Suprapubic skin (tissue), 4 donors: ENCODE data around the gene WDR73. TPM values are rescaled to one million over a fixed set of nuclear protein-coding genes. Genes with fewer than 3 reads are reported as not detected.
A peak's percentile ranks its signal among the peaks of the same experiment; 100 is the strongest.
"Not testable (repeated sequence)": the region's sequence is repeated elsewhere in the genome, so short reads cannot be mapped to it uniquely, and the experiment has no call there.

ENCODE experiments used
- DNase-seq, 2 donors: peaks; one replicate each; pipeline ENCODE4 v3.0.0-alpha.2; 2019; ENCODE audit warnings: low spot score in 2 of 2
- H3K27ac ChIP-seq: fragments of 200-600 bp; sonication (generic); one replicate; pipeline ENCODE4 v1.5.1; 2019
- H3K27me3 ChIP-seq: fragments of 200-600 bp; sonication (generic); one replicate; pipeline ENCODE4 v1.5.1; 2019
- H3K36me3 ChIP-seq: fragments of 200-600 bp; sonication (generic); one replicate; pipeline ENCODE4 v1.5.1; 2019
- H3K4me1 ChIP-seq: fragments of 200-600 bp; sonication (generic); one replicate; pipeline ENCODE4 v1.5.1; 2019
- H3K4me3 ChIP-seq: fragments of 200-600 bp; sonication (generic); one replicate; pipeline ENCODE4 v1.5.1; 2019; ENCODE audit warnings: mild to moderate bottlenecking
- H3K9me3 ChIP-seq: fragments of 200-600 bp; sonication (generic); one replicate; pipeline ENCODE4 v1.5.1; 2019
- CTCF ChIP-seq, 2 donors: fragments of 200-600 bp in 1 of 2; fragments of 450-650 bp in 1 of 2; sonication (generic) in 1 of 2; IDR thresholded peaks; one replicate each; pipeline ENCODE4 v1.5.1; 2016 to 2019; ENCODE audit warnings: antibody characterized with exemption in 2 of 2, mild to moderate bottlenecking in 1 of 2, moderate library complexity in 1 of 2
- EP300 ChIP-seq: sonication (generic); formaldehyde crosslinking; IDR thresholded peaks from one replicate; pipeline ENCODE4 v1.6.1; 2017; ENCODE audit warnings: antibody characterized with exemption
- POLR2A ChIP-seq, 2 donors: fragments of 450-650 bp; IDR thresholded peaks; one replicate each; pipeline ENCODE4 v1.6.1; 2017; ENCODE audit warnings: antibody characterized with exemption in 2 of 2, mild to moderate bottlenecking in 2 of 2, moderate library complexity in 2 of 2
- POLR2AphosphoS5 ChIP-seq, 3 donors: sonication (generic); formaldehyde crosslinking; IDR thresholded peaks; one replicate each; pipeline ENCODE4 v1.6.1; 2017; ENCODE audit warnings: antibody characterized with exemption in 3 of 3
- WGBS: methylation state at CpG from one replicate; pipeline ENCODE4 v1.1.5; 2018; 5-methylcytosine and 5-hydroxymethylcytosine counted together
- total RNA-seq, 4 donors: library from RNA; depleted of rRNA; stranded (reverse); fragments of >200 nt; gene quantifications; one replicate each; pipeline ENCODE4 v1.1.0, GENCODE V29; 2016

The WDR73 gene
- total RNA-seq, 4 donors from 2014 or later, result 16.0 to 39.9 (median 27.2) TPM

GRCh38 chr15:84647726-84648125 lies 6.4 kb downstream of the WDR73 start:
- Histone ChIP-seq H3K27me3 (no peaks in the 10 kb centered on the region), H3K36me3 (peaks cover 87% of the 10 kb centered on the region), H3K4me1 (peaks cover 18% of the 10 kb centered on the region), H3K9me3 (no peaks in the 10 kb centered on the region), H3K4me3 (no peak overlapping the region), H3K27ac (no peak overlapping the region)
- TF ChIP-seq POLR2AphosphoS5 (IDR thresholded peaks at IDR 0.05) (no peak), POLR2A (IDR thresholded peaks at IDR 0.05) (no peak), CTCF (IDR thresholded peaks at IDR 0.05) (no peak), EP300 (no peak)
- no peak for DNase-seq

- 92% methylated on average over 10 of the region's 10 CpGs for WGBS
- no peak for DNase-seq
- no peak for TF ChIP-seq CTCF (IDR thresholded peaks at IDR 0.05)
- TF ChIP-seq POLR2AphosphoS5 (IDR thresholded peaks at IDR 0.05), result no peak
- TF ChIP-seq POLR2A (IDR thresholded peaks at IDR 0.05), result no peak
- TF ChIP-seq EP300, result no peak
These were observed 8.1 kb downstream of the WDR73 start for GRCh38 chr15:84645997-84646396.

GRCh38 chr15:84645496-84645895 lies 8.6 kb downstream of the WDR73 start:
- Histone ChIP-seq H3K9me3 (no peaks in the 10 kb centered on the region), H3K4me1 (peaks cover 10% of the 10 kb centered on the region), H3K27me3 (no peaks in the 10 kb centered on the region), H3K27ac (no peak overlapping the region), H3K36me3 (peaks cover 98% of the 10 kb centered on the region), H3K4me3 (no peak overlapping the region)
- DNase-seq, result no peak
- WGBS, result 95% methylated on average over 10 of the region's 10 CpGs
- TF ChIP-seq POLR2A (IDR thresholded peaks at IDR 0.05) (no peak), CTCF (IDR thresholded peaks at IDR 0.05) (no peak), EP300 (no peak), POLR2AphosphoS5 (IDR thresholded peaks at IDR 0.05) (no peak)

More at GRCh38 chr15:84645997-84646396, 8.1 kb downstream of the WDR73 start:
- Histone ChIP-seq H3K4me3 (no peak overlapping the region), H3K27me3 (no peaks in the 10 kb centered on the region), H3K4me1 (peaks cover 10% of the 10 kb centered on the region), H3K27ac (no peak overlapping the region), H3K36me3 (peaks cover 98% of the 10 kb centered on the region), H3K9me3 (no peaks in the 10 kb centered on the region)

- peak in 1 of 2 donors; percentile 8 for DNase-seq
- Histone ChIP-seq H3K9me3 (no peaks in the 10 kb centered on the region), H3K27ac (no peak overlapping the region), H3K4me3 (no peak overlapping the region), H3K36me3 (peaks cover 95% of the 10 kb centered on the region), H3K27me3 (no peaks in the 10 kb centered on the region), H3K4me1 (peaks cover 4% of the 10 kb centered on the region)
- TF ChIP-seq POLR2AphosphoS5 (IDR thresholded peaks at IDR 0.05), result no peak
- TF ChIP-seq CTCF (IDR thresholded peaks at IDR 0.05), result no peak
- TF ChIP-seq EP300, result no peak
- TF ChIP-seq POLR2A (IDR thresholded peaks at IDR 0.05), result no peak
- WGBS, result 94% methylated on average over 6 of the region's 6 CpGs
These were observed 10.2 kb downstream of the WDR73 start for GRCh38 chr15:84643838-84644237.

GRCh38 chr15:84642640-84643039 lies 11.4 kb downstream of the WDR73 start:
- not testable (repeated sequence) for H3K27ac ChIP-seq, DNase-seq, H3K9me3 ChIP-seq, H3K27me3 ChIP-seq, H3K4me1 ChIP-seq, H3K4me3 ChIP-seq
- WGBS, result 50% methylated on average over 2 of the region's 2 CpGs
- H3K36me3 ChIP-seq, result peaks cover 88% of the 10 kb centered on the region

GRCh38 chr15:84641871-84642270 lies 12.2 kb downstream of the WDR73 start:
- peaks cover 83% of the 10 kb centered on the region for H3K36me3 ChIP-seq
- 92% methylated on average over 9 of the region's 9 CpGs for WGBS
- H3K4me3 ChIP-seq, result not testable (repeated sequence)

More at GRCh38 chr15:84641871-84642270, 12.2 kb downstream of the WDR73 start:
- H3K4me1 ChIP-seq, H3K9me3 ChIP-seq, H3K27ac ChIP-seq, H3K27me3 ChIP-seq, DNase-seq: not testable (repeated sequence)
